Uterus (tissue), 2 donors: Measurements from ENCODE around the gene PLA2G3.

Experiments
- CTCF ChIP-seq, 4 experiments: fragments of 200-600 bp in 2 of 4; fragments of 450-650 bp in 2 of 4; sonication (generic) in 2 of 4; IDR thresholded peaks; one replicate each; pipeline ENCODE4 v1.5.1; 2016 to 2019; ENCODE audit warnings: antibody characterized with exemption in 4 of 4, mild to moderate bottlenecking in 2 of 4, moderate library complexity in 1 of 4
- POLR2A ChIP-seq, 2 donors: fragments of 450-650 bp; IDR thresholded peaks; one replicate each; pipeline ENCODE4 v1.6.1; 2016; ENCODE audit warnings: antibody characterized with exemption in 2 of 2, mild to moderate bottlenecking in 1 of 2, moderate library complexity in 1 of 2

DNA sequence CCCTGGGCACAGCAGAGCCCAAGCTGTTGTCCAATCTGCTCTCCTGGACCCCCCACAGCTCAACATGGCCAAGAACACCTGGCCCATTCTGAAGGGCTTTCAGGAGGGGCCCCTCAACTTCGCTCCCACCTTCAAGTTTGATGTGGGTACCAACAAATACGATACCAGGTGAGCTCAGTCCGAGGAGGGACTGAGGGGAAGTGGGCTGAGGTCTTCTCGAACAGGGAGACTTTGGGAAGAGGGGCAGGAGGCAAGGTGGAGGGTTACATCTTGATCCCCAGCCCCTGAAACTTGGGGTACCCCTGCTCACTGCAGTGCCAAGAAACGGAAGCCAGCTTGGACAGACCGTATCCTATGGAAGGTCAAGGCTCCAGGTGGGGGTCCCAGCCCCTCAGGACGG, 12.2 kb downstream of the PLA2G3 start:
- TF ChIP-seq POLR2A (IDR thresholded peaks at IDR 0.05), result no peak
- no peak for TF ChIP-seq CTCF (IDR thresholded peaks at IDR 0.05)
